H1 (cell line): ENCODE results near the gene UBALD1.

Experiments used
- CTCF ChIP-seq, 3 experiments: IDR thresholded peaks; 1 replicate in 2 of 3; 2 replicates in 1 of 3; pipeline versions ENCODE4 v1.5.1 to v1.6.1; 2011; ENCODE audit warnings: low read length in 3 of 3, mild to moderate bottlenecking in 3 of 3, inconsistent platforms in 2 of 3, low read depth in 1 of 3, moderate library complexity in 1 of 3; ENCODE audit not compliant: insufficient read depth in 1 of 3; ENCODE audit errors: control extremely low read depth in 1 of 3
- GTF2F1 ChIP-seq: IDR thresholded peaks from 2 replicates; pipeline ENCODE4 v1.6.1; 2012; ENCODE audit warnings: low read depth, low read length, improper control_type of control experiment, borderline replicate concordance
- JUN ChIP-seq: IDR thresholded peaks from 2 replicates; pipeline ENCODE4 v1.6.1; 2011; ENCODE audit warnings: low read depth, mild to moderate bottlenecking, improper control_type of control experiment, low read length
- JUND ChIP-seq: IDR thresholded peaks from 2 replicates; pipeline ENCODE4 v1.6.1; 2011; ENCODE audit warnings: mild to moderate bottlenecking, improper control_type of control experiment, low read length
- MAX ChIP-seq: IDR thresholded peaks from 2 replicates; pipeline ENCODE4 v1.6.1; 2012; ENCODE audit warnings: inconsistent platforms
- SIN3A ChIP-seq, 2 experiments: IDR thresholded peaks in 1 of 2; conservative IDR thresholded peaks in 1 of 2; 2 replicates each; pipeline ENCODE4 v1.6.1; 2011 to 2012; ENCODE audit warnings: low read length in 2 of 2, improper control_type of control experiment in 1 of 2, low read depth in 1 of 2, mild to moderate bottlenecking in 1 of 2
- SP1 ChIP-seq: IDR thresholded peaks from 2 replicates; pipeline ENCODE4 v1.6.1; 2011; ENCODE audit warnings: low read depth, low read length
- SP2 ChIP-seq: IDR thresholded peaks from 2 replicates; pipeline ENCODE4 v1.6.1; 2012; ENCODE audit warnings: mild to moderate bottlenecking, low read length, inconsistent platforms
- TAF1 ChIP-seq: IDR thresholded peaks from 2 replicates; pipeline ENCODE4 v1.6.1; 2011; ENCODE audit warnings: mild to moderate bottlenecking, low read depth, low read length
- YY1 ChIP-seq: IDR thresholded peaks from 2 replicates; pipeline ENCODE4 v1.6.1; 2011; ENCODE audit warnings: low read depth, mild to moderate bottlenecking, low read length

- TF ChIP-seq TAF1 = no peak
- TF ChIP-seq CTCF (IDR thresholded peaks at IDR 0.05; ENCODE audit: control extremely low read depth in 1 of 3, insufficient read depth in 1 of 3, low read depth in 1 of 3, low read length in 3 of 3) = peak; percentile 63 to 78 (median 70)
- TF ChIP-seq SP2 = no peak
- TF ChIP-seq SIN3A (conservative IDR thresholded peaks at IDR 0.05 in 1 of 2, IDR thresholded peaks at IDR 0.05 in 1 of 2; ENCODE audit: low read depth in 1 of 2, low read length in 2 of 2) = no peak
- no peak for TF ChIP-seq JUND
- TF ChIP-seq SP1 = no peak
- TF ChIP-seq JUN = no peak
- no peak for TF ChIP-seq YY1
- TF ChIP-seq MAX = no peak
- no peak for TF ChIP-seq GTF2F1
Measured at GRCh38 chr16:4574919-4575705, 39.6 kb downstream of the UBALD1 start.
